KMS-11 (cell line): ENCODE results near the gene BIN1.

ENCODE experiments used
- H2AFZ ChIP-seq: fragments of 200-600 bp; sonication (generic); 2 replicates; pipeline ENCODE4 v1.6.1; 2016; ENCODE audit warnings: antibody characterized with exemption, mixed run types, low read depth
- H3K27ac ChIP-seq: fragments of 200-600 bp; sonication (generic); 2 replicates; pipeline ENCODE4 v1.6.1; 2016; ENCODE audit warnings: mild to moderate bottlenecking, mixed run types
- H3K27me3 ChIP-seq: fragments of 200-600 bp; sonication (generic); 2 replicates; pipeline ENCODE4 v1.6.1; 2017; ENCODE audit warnings: mild to moderate bottlenecking, low read depth, mixed run types, moderate library complexity; ENCODE audit not compliant: insufficient read depth
- H3K36me3 ChIP-seq: fragments of 200-600 bp; sonication (generic); 2 replicates; pipeline ENCODE4 v1.6.1; 2017; ENCODE audit warnings: mild to moderate bottlenecking, mixed run types; ENCODE audit not compliant: insufficient read depth
- H3K4me1 ChIP-seq: fragments of 200-600 bp; sonication (generic); 2 replicates; pipeline ENCODE4 v1.6.1; 2016; ENCODE audit warnings: mild to moderate bottlenecking, low read depth, mixed run types; ENCODE audit not compliant: poor library complexity, severe bottlenecking
- H3K4me2 ChIP-seq: fragments of 200-600 bp; sonication (generic); 2 replicates; pipeline ENCODE4 v1.7.0; 2016; ENCODE audit warnings: mild to moderate bottlenecking, mixed run types
- H3K4me3 ChIP-seq: fragments of 200-600 bp; sonication (generic); IDR thresholded peaks from 2 replicates; pipeline ENCODE4 v1.6.1; 2017; ENCODE audit warnings: low read depth, low read length, mixed read lengths; ENCODE audit not compliant: insufficient read depth
- H3K79me2 ChIP-seq: fragments of 200-600 bp; sonication (generic); 2 replicates; pipeline ENCODE4 v1.6.1; 2016; ENCODE audit warnings: low read depth, mixed run types; ENCODE audit not compliant: insufficient read depth
- H3K9ac ChIP-seq: fragments of 200-600 bp; sonication (generic); 2 replicates; pipeline ENCODE4 v1.6.1; 2016; ENCODE audit warnings: mild to moderate bottlenecking, mixed run types
- H4K20me1 ChIP-seq: fragments of 200-600 bp; sonication (generic); 2 replicates; pipeline ENCODE4 v1.6.1; 2016; ENCODE audit warnings: mild to moderate bottlenecking, mixed run types; ENCODE audit not compliant: insufficient read depth
- CTCF ChIP-seq: fragments of 200-600 bp; sonication (generic); conservative IDR thresholded peaks from 2 replicates; pipeline ENCODE4 v1.6.1; 2017; ENCODE audit warnings: low read depth, mild to moderate bottlenecking, antibody characterized with exemption, low read length, moderate library complexity, mixed read lengths

The BIN1 gene

GRCh38 chr2:127076290-127076689 lies 30.7 kb downstream of the BIN1 start:
- Histone ChIP-seq H4K20me1 (no peaks in the 10 kb centered on the region), H3K79me2 (no peaks in the 10 kb centered on the region), H3K4me2 (no peak overlapping the region)

GRCh38 chr2:127075821-127076220 lies 31.1 kb downstream of the BIN1 start:
- no peak overlapping the region for H3K9ac ChIP-seq
- H3K36me3 ChIP-seq = no peaks in the 10 kb centered on the region
- H3K4me1 ChIP-seq = no peaks in the 10 kb centered on the region
- no peak overlapping the region for H3K27ac ChIP-seq
- no peak overlapping the region for H3K4me3 ChIP-seq
- H4K20me1 ChIP-seq = no peaks in the 10 kb centered on the region
- no peak for TF ChIP-seq CTCF
- H3K79me2 ChIP-seq = no peaks in the 10 kb centered on the region
- H3K27me3 ChIP-seq = no peaks in the 10 kb centered on the region
- no peak overlapping the region for H3K4me2 ChIP-seq
- no peak overlapping the region for H2AFZ ChIP-seq

More at GRCh38 chr2:127076290-127076689, 30.7 kb downstream of the BIN1 start:
- Histone ChIP-seq H3K4me3 (no peak overlapping the region), H3K27me3 (no peaks in the 10 kb centered on the region), H3K4me1 (no peaks in the 10 kb centered on the region), H3K27ac (no peak overlapping the region), H2AFZ (no peak overlapping the region), H3K9ac (no peak overlapping the region), H3K36me3 (no peaks in the 10 kb centered on the region)
- TF ChIP-seq CTCF = no peak

GRCh38 chr2:127074936-127075335 lies 32.0 kb downstream of the BIN1 start:
- Histone ChIP-seq H2AFZ (no peak overlapping the region), H3K27me3 (no peaks in the 10 kb centered on the region), H3K4me3 (no peak overlapping the region), H3K27ac (no peak overlapping the region), H3K36me3 (no peaks in the 10 kb centered on the region), H3K4me1 (no peaks in the 10 kb centered on the region), H4K20me1 (no peaks in the 10 kb centered on the region), H3K4me2 (no peak overlapping the region), H3K79me2 (no peaks in the 10 kb centered on the region), H3K9ac (no peak overlapping the region)
- TF ChIP-seq CTCF = no peak

- H4K20me1 ChIP-seq = no peaks in the 10 kb centered on the region
Observed at GRCh38 chr2:127074358-127074757, 32.6 kb downstream of the BIN1 start.

More at GRCh38 chr2:127074358-127074757, 32.6 kb downstream of the BIN1 start:
- Histone ChIP-seq H3K9ac (no peak overlapping the region), H3K27ac (no peak overlapping the region), H3K4me2 (no peak overlapping the region), H3K79me2 (no peaks in the 10 kb centered on the region), H3K36me3 (no peaks in the 10 kb centered on the region), H3K4me1 (no peaks in the 10 kb centered on the region), H3K27me3 (no peaks in the 10 kb centered on the region), H2AFZ (no peak overlapping the region), H3K4me3 (no peak overlapping the region)
- no peak for TF ChIP-seq CTCF
